Neuronal stem cell (in vitro differentiated cells): ENCODE results near the gene TNNI3.
A peak's percentile ranks its signal among the peaks of the same experiment; 100 is the strongest.

Experiments
- DNase-seq: peaks from one replicate; pipeline ENCODE4 v3.0.0-alpha.2; 2013; ENCODE audit warnings: low spot score
- H2AFZ ChIP-seq: one replicate; pipeline ENCODE4 v1.6.1; 2013; ENCODE audit warnings: mild to moderate bottlenecking, low read length, inconsistent platforms
- H2AK5ac ChIP-seq: 2 replicates; pipeline ENCODE4 v1.6.1; 2013; ENCODE audit warnings: low read depth, mild to moderate bottlenecking, inconsistent platforms, low read length, moderate library complexity, mixed read lengths
- H2BK120ac ChIP-seq: 2 replicates; pipeline ENCODE4 v1.6.1; 2013; ENCODE audit warnings: low read depth, mild to moderate bottlenecking, inconsistent platforms, low read length, moderate library complexity, mixed read lengths
- H2BK12ac ChIP-seq: one replicate; pipeline ENCODE4 v1.6.1; 2013; ENCODE audit warnings: low read length, inconsistent platforms
- H2BK15ac ChIP-seq: 2 replicates; pipeline ENCODE4 v1.6.1; 2013; ENCODE audit warnings: mild to moderate bottlenecking, low read length, inconsistent platforms, mixed read lengths
- H2BK5ac ChIP-seq: one replicate; pipeline ENCODE4 v1.6.1; 2013; ENCODE audit warnings: inconsistent platforms, mild to moderate bottlenecking, low read length, moderate library complexity
- H3K14ac ChIP-seq: one replicate; pipeline ENCODE4 v1.6.1; 2013; ENCODE audit warnings: low read length, inconsistent platforms
- H3K18ac ChIP-seq: 2 replicates; pipeline ENCODE4 v1.6.1; 2013; ENCODE audit warnings: low read length, inconsistent platforms
- H3K23ac ChIP-seq: 2 replicates; pipeline ENCODE4 v1.6.1; 2013; ENCODE audit warnings: low read depth, mild to moderate bottlenecking, mixed read lengths, low read length, inconsistent platforms; ENCODE audit not compliant: poor library complexity
- H3K27ac ChIP-seq: replicated peaks from 3 replicates; pipeline ENCODE4 v1.5.1; 2013; ENCODE audit warnings: low read length, inconsistent platforms
- H3K27me3 ChIP-seq, 3 experiments: 2 replicates each; pipeline ENCODE4 v1.6.1; 2013; ENCODE audit warnings: low read length in 3 of 3, mild to moderate bottlenecking in 2 of 3, inconsistent platforms in 1 of 3, low read depth in 1 of 3, mixed read lengths in 1 of 3, moderate library complexity in 1 of 3; ENCODE audit not compliant: control insufficient read depth in 3 of 3, insufficient read depth in 3 of 3
- H3K36me3 ChIP-seq, 2 donors: replicated peaks in 1 of 2; 2 replicates each; pipeline ENCODE4 v1.6.1; 2013; ENCODE audit warnings: low read length in 2 of 2; ENCODE audit not compliant: control insufficient read depth in 2 of 2, insufficient read depth in 2 of 2
- H3K4ac ChIP-seq: 2 replicates; pipeline ENCODE4 v1.6.1; 2013; ENCODE audit warnings: inconsistent platforms, mild to moderate bottlenecking, low read length, moderate library complexity
- H3K4me1 ChIP-seq, 2 donors: 1 replicate in 1 of 2; 2 replicates in 1 of 2; pipeline ENCODE4 v1.6.1; 2013; ENCODE audit warnings: low read length in 2 of 2, low read depth in 1 of 2; ENCODE audit not compliant: control insufficient read depth in 2 of 2, insufficient read depth in 1 of 2
- H3K4me2 ChIP-seq: one replicate; pipeline ENCODE4 v1.6.1; 2013; ENCODE audit warnings: mild to moderate bottlenecking, low read length, inconsistent platforms; ENCODE audit not compliant: insufficient read depth, poor library complexity, severe bottlenecking
- H3K4me3 ChIP-seq, 2 donors: 2 replicates each; pipeline ENCODE4 v1.5.1; 2013; ENCODE audit warnings: low read length in 2 of 2, mild to moderate bottlenecking in 2 of 2, inconsistent platforms in 1 of 2, moderate library complexity in 1 of 2
- H3K79me1 ChIP-seq: one replicate; pipeline ENCODE4 v1.6.1; 2013; ENCODE audit warnings: low read depth, mild to moderate bottlenecking, inconsistent platforms, low read length, moderate library complexity
- H3K9ac ChIP-seq: one replicate; pipeline ENCODE4 v1.6.1; 2013; ENCODE audit warnings: mild to moderate bottlenecking, low read depth, low read length, inconsistent platforms; ENCODE audit not compliant: poor library complexity
- H3K9me3 ChIP-seq, 2 donors: replicated peaks in 1 of 2; 2 replicates each; pipeline versions ENCODE3 to v1.6.1; 2013; ENCODE audit warnings: low read length in 2 of 2, mild to moderate bottlenecking in 2 of 2, inconsistent platforms in 1 of 2, low read depth in 1 of 2, mixed read lengths in 1 of 2, moderate library complexity in 1 of 2; ENCODE audit not compliant: control insufficient read depth in 2 of 2, insufficient read depth in 1 of 2
- H4K8ac ChIP-seq: one replicate; pipeline ENCODE4 v1.6.1; 2013; ENCODE audit warnings: low read depth, mild to moderate bottlenecking, inconsistent platforms, low read length, moderate library complexity
- H4K91ac ChIP-seq: one replicate; pipeline ENCODE4 v1.6.1; 2013; ENCODE audit warnings: low read length, low read depth, mild to moderate bottlenecking, inconsistent platforms; ENCODE audit not compliant: poor library complexity
- whole genome bisulfite sequencing, 2 donors: extraction: QIAGEN DNeasy Blood & Tissue Kit; methylation state at CpG; one replicate each; pipeline ENCODE4 v1.1.7; 2013; ENCODE audit warnings: missing lambda C conversion rate in 2 of 2, mixed read lengths in 1 of 2; ENCODE audit not compliant: insufficient read length in 2 of 2, insufficient replicate concordance in 1 of 2; ENCODE audit errors: extremely low coverage in 2 of 2; 5-methylcytosine and 5-hydroxymethylcytosine counted together

Gene TNNI3

GRCh38 chr19:55193481-55193880 is 35.9 kb upstream of the TNNI3 start:
- WGBS, 2 donors = no CpG with 5 or more reads among the region's 12 CpGs
- no peak overlapping the region for H2BK12ac ChIP-seq
- H4K91ac ChIP-seq = no peak overlapping the region

GRCh38 chr19:55189403-55189835 is 31.9 kb upstream of the TNNI3 start:
- Histone ChIP-seq H2AFZ (peak overlapping the region; percentile 62), H3K4me3 (no peak overlapping the region), H3K9me3 (no peaks in the 10 kb centered on the region), H3K4me2 (no peak overlapping the region), H3K79me1 (no peaks in the 10 kb centered on the region), H3K27ac (no peak overlapping the region), H2AK5ac (no peak overlapping the region), H2BK120ac (no peak overlapping the region), H3K27me3 (peaks cover 0 to 14% (median 0%) of the 10 kb centered on the region in 3 experiments), H3K4ac (no peak overlapping the region), H3K14ac (no peak overlapping the region), H3K18ac (no peak overlapping the region), H2BK15ac (no peak overlapping the region), H2BK5ac (no peak overlapping the region), H4K8ac (no peak overlapping the region), H3K9ac (no peak overlapping the region), H4K91ac (no peak overlapping the region), H3K23ac (no peak overlapping the region), H3K4me1 (peaks cover 0 to 2% of the 10 kb centered on the region in 2 donors), H2BK12ac (no peak overlapping the region), H3K36me3 (no peaks in the 10 kb centered on the region)
- WGBS, 2 donors = no CpG with 5 or more reads among the region's 15 CpGs
- no peak for DNase-seq

More at GRCh38 chr19:55193481-55193880, 35.9 kb upstream of the TNNI3 start:
- no peaks in the 10 kb centered on the region for H3K9me3 ChIP-seq
- H3K4me1 ChIP-seq = peaks cover 0 to 3% of the 10 kb centered on the region in 2 donors
- no peaks in the 10 kb centered on the region for H3K79me1 ChIP-seq
- no peak overlapping the region for H3K9ac ChIP-seq
- H3K4me3 ChIP-seq = no peak overlapping the region
- H3K18ac ChIP-seq = no peak overlapping the region
- no peak overlapping the region for H3K23ac ChIP-seq
- H3K27me3 ChIP-seq = no peaks in the 10 kb centered on the region
- no peaks in the 10 kb centered on the region for H3K36me3 ChIP-seq
- H4K8ac ChIP-seq = no peak overlapping the region
- no peak overlapping the region for H3K4ac ChIP-seq
- H2AFZ ChIP-seq = no peak overlapping the region
- H3K14ac ChIP-seq = no peak overlapping the region
- no peak overlapping the region for H3K4me2 ChIP-seq
- H2AK5ac ChIP-seq = no peak overlapping the region
- H2BK15ac ChIP-seq = no peak overlapping the region
- no peak overlapping the region for H3K27ac ChIP-seq
- H2BK5ac ChIP-seq = no peak overlapping the region
- no peak for DNase-seq
- H2BK120ac ChIP-seq = no peak overlapping the region

- H3K14ac ChIP-seq = no peak overlapping the region
- no peak overlapping the region for H2AK5ac ChIP-seq
- H3K27me3 ChIP-seq = peaks cover 0 to 14% (median 0%) of the 10 kb centered on the region in 3 experiments
- H4K91ac ChIP-seq = no peak overlapping the region
- H3K4me2 ChIP-seq = peak overlapping the region; percentile 11
- no peak overlapping the region for H3K9ac ChIP-seq
- no peak overlapping the region for H3K23ac ChIP-seq
- H3K4me3 ChIP-seq = no peak overlapping the region
- H3K36me3 ChIP-seq = no peaks in the 10 kb centered on the region
- H2BK15ac ChIP-seq = no peak overlapping the region
- H3K27ac ChIP-seq = no peak overlapping the region
- H2AFZ ChIP-seq = peak overlapping the region; percentile 81
- H3K4me1 ChIP-seq = peaks cover 0 to 2% of the 10 kb centered on the region in 2 donors
- no CpG with 5 or more reads among the region's 8 CpGs for WGBS, 2 donors
- no peaks in the 10 kb centered on the region for H3K9me3 ChIP-seq
- H2BK5ac ChIP-seq = no peak overlapping the region
- H3K18ac ChIP-seq = no peak overlapping the region
- H4K8ac ChIP-seq = peak overlapping the region; percentile 17
- H2BK120ac ChIP-seq = no peak overlapping the region
- H3K4ac ChIP-seq = no peak overlapping the region
- no peak for DNase-seq
- H2BK12ac ChIP-seq = no peak overlapping the region
- no peaks in the 10 kb centered on the region for H3K79me1 ChIP-seq
Measured at GRCh38 chr19:55188625-55189024, 31.1 kb upstream of the TNNI3 start.

- Histone ChIP-seq H3K14ac (no peak overlapping the region), H3K4me1 (peaks cover 0 to 2% of the 10 kb centered on the region in 2 donors), H3K4ac (no peak overlapping the region), H3K9me3 (no peaks in the 10 kb centered on the region), H3K27ac (no peak overlapping the region), H2BK12ac (no peak overlapping the region), H3K79me1 (no peaks in the 10 kb centered on the region), H3K27me3 (peaks cover 0 to 29% (median 11%) of the 10 kb centered on the region in 3 experiments), H3K9ac (no peak overlapping the region), H3K23ac (no peak overlapping the region), H4K8ac (no peak overlapping the region), H3K4me3 (no peak overlapping the region), H4K91ac (no peak overlapping the region), H3K18ac (no peak overlapping the region), H2AFZ (no peak overlapping the region), H3K36me3 (no peaks in the 10 kb centered on the region), H2AK5ac (peak overlapping the region; percentile 36), H2BK15ac (no peak overlapping the region), H2BK120ac (no peak overlapping the region), H2BK5ac (no peak overlapping the region), H3K4me2 (no peak overlapping the region)
- DNase-seq = no peak
- WGBS, 2 donors = no CpG with 5 or more reads among the region's 12 CpGs
Measured at GRCh38 chr19:55186080-55186479, 28.5 kb upstream of the TNNI3 start.
